GM10847 (cell line): ENCODE measurements around the gene GSTM5.

Experiments used
- POLR2A ChIP-seq: IDR thresholded peaks from 2 replicates; pipeline ENCODE4 v1.6.1; 2011; ENCODE audit not compliant: insufficient read length; ENCODE audit errors: extremely low read depth

GSTM5 gene

GRCh38 chr1:109760581-109761226, 48.7 kb downstream of the GSTM5 start:
- TF ChIP-seq POLR2A: no peak

DNA sequence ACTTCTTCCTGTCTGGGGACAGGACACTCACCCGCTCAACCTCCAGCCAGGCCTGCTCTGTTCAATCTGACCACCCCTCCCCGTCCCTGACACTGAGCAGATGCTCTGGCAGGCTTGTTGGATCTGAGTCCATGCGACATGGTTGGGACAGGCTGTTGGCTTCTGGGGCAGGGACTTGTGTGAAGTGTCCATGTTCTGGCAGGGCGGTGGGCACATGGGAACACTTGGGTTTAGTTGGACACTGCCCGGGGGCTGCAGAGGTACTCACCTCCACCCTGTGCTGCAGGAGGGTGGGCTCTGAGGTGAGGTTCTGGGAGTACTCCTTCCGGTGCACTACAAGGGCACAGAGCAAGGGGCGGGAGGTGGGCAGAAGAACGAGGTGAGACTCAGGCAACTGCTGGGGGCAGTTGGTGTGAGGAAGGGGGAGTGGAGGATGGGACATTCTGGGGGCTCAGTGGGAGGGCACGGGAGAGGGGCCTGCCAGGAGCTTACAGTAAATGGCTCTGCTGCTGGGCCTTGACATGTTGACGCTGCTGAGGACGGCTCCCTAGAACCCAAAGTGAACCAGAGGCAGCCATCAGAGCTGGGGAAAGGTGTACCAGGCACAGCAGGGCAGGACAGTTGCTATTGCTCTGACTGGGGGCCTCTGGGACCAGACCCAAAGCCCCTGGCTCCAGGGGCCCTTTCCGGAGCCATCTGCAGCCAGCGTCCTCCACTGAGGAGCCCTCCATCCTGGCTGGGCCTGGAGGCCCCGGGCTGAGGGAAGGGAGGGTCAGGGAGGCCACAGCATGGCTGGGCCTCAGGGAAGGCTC, 49.4 kb downstream of the GSTM5 start:
- TF ChIP-seq POLR2A: no peak

- no peak for TF ChIP-seq POLR2A
Observed at GRCh38 chr1:109762039-109762585, 50.1 kb downstream of the GSTM5 start.

- no peak for TF ChIP-seq POLR2A
Observed at GRCh38 chr1:109762821-109763645, 51.0 kb downstream of the GSTM5 start.

GRCh38 chr1:109763646-109764415, 51.8 kb downstream of the GSTM5 start, which contains the start of gene EPS8L3:
TSS of gene EPS8L3 (minus strand) at chr1:109763923. CDS start at chr1:109761749, 2,174 bp downstream.
- TF ChIP-seq POLR2A: no peak

DNA sequence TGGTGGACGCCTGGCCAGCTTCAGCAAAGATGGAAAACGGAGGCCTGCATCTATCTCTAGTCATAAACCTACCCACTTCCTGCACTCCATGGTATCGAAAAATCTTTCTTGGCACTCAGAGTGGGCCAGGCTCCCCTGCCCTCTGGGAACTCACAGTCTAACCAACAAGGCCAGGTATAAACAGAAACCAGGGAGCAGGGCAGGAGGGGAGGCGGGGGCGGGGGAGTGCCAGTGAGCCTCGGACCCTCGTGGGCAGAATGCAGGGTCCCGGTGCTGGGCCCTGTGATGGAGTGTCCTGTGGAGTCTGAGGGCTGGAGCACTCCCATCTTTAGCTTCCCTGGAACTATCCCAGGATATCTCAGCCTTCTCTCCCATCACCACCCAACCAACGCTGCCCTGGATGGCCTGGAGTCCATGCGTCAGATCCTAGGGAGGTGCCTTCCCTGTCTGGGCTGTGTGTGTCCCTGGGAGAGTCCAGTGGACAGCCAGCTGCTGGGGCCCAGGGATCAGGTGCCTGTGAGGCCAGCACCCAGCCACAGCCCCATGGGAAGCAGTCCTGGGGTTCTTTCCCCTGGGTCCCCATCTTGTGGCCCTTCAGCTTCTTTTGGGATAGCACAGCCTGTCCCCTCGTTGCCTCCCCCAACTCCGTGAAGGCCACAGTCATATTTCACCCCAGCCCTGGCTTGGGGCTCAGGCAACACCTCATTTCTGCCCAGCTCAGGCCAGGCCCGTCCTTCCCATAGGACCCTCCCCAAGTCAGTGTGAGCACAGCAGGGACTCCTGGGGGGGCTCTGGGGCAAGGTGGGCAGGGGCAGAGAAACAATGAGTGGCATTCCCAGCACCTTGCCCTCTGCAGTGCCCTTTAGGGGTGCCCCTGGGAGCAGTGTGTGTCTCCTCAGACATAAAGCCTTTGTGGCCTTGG, 52.8 kb downstream of the GSTM5 start:
- no peak for TF ChIP-seq POLR2A

DNA sequence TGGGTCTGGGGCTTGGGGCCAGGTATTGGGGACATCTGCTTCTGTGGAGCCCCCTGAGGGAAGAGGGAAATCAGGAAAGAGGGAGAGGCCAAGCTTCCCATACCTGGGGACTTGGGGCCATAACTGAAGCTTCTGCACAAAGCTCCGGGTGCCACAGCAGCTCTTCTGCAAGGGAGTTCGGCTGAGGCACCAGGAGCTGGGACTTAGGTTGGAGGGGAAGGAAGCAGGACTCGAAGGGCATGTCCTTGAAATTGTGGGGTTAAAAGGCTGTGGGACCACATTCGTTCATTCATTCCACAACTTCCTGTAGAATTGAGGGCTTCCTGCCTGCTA, 53.4 kb downstream of the GSTM5 start:
- TF ChIP-seq POLR2A: no peak

- no peak for TF ChIP-seq POLR2A
Observed at GRCh38 chr1:109765896-109766615, 54.0 kb downstream of the GSTM5 start.
